HEK293T (cell line): ENCODE data around the gene HOXD9.

Experiments
- CTCF ChIA-PET: fragments of 350-600 bp; formaldehyde crosslinking; extraction: SDS; loops from one replicate; lab custom pipeline; 2021; ENCODE audit warnings: antibody characterized with exemption, inconsistent platforms; lab: Yijun Ruan, JAX
- POLR2A ChIA-PET: fragments of 350-600 bp; formaldehyde crosslinking; extraction: SDS; loops from one replicate; lab custom pipeline; 2020; ENCODE audit warnings: antibody characterized with exemption, inconsistent platforms; lab: Yijun Ruan, JAX
- DNase-seq: peaks from one replicate; pipeline ENCODE4 v3.0.0; 2012; ENCODE audit warnings: mixed read lengths; ENCODE audit errors: extremely low spot score
- ARNT ChIP-seq: fragments of 450-650 bp; IDR thresholded peaks from 2 replicates; pipeline ENCODE4 v1.6.1; 2017; ENCODE audit warnings: mild to moderate bottlenecking
- BHLHE40 ChIP-seq: fragments of 450-650 bp; IDR thresholded peaks from 2 replicates; pipeline ENCODE4 v1.6.1; 2016; ENCODE audit warnings: mild to moderate bottlenecking, moderate library complexity, borderline replicate concordance
- CTBP1 ChIP-seq: fragments of 450-650 bp; IDR thresholded peaks from 2 replicates; pipeline ENCODE4 v1.6.1; 2016; ENCODE audit warnings: borderline replicate concordance
- ELF4 ChIP-seq: fragments of 450-650 bp; IDR thresholded peaks from 2 replicates; pipeline ENCODE4 v1.6.1; 2017; ENCODE audit warnings: antibody characterized with exemption
- FOXA1 ChIP-seq: fragments of 450-650 bp; IDR thresholded peaks from 2 replicates; pipeline ENCODE4 v1.6.1; 2016; ENCODE audit warnings: mild to moderate bottlenecking
- FOXK2 ChIP-seq: fragments of 450-650 bp; IDR thresholded peaks from 2 replicates; pipeline ENCODE4 v1.6.1; 2016; ENCODE audit warnings: mild to moderate bottlenecking
- FOXM1 ChIP-seq: fragments of 450-650 bp; IDR thresholded peaks from 2 replicates; pipeline ENCODE4 v1.6.1; 2017; ENCODE audit warnings: mild to moderate bottlenecking, borderline replicate concordance
- HDGF ChIP-seq: fragments of 450-650 bp; IDR thresholded peaks from 2 replicates; pipeline ENCODE4 v1.6.1; 2017; ENCODE audit warnings: antibody characterized with exemption, borderline replicate concordance
- L3MBTL2 ChIP-seq: fragments of 450-650 bp; conservative IDR thresholded peaks from 2 replicates; pipeline ENCODE4 v1.6.1; 2016; ENCODE audit warnings: mild to moderate bottlenecking
- LEF1 ChIP-seq: fragments of 450-650 bp; IDR thresholded peaks from 2 replicates; pipeline ENCODE4 v1.6.1; 2017; ENCODE audit warnings: mild to moderate bottlenecking, borderline replicate concordance
- NFRKB ChIP-seq: fragments of 450-650 bp; IDR thresholded peaks from 2 replicates; pipeline ENCODE4 v1.6.1; 2016; ENCODE audit warnings: mild to moderate bottlenecking, moderate library complexity
- PKNOX1 ChIP-seq: fragments of 450-650 bp; IDR thresholded peaks from 2 replicates; pipeline ENCODE4 v1.6.1; 2016
- SP1 ChIP-seq: fragments of 450-650 bp; IDR thresholded peaks from 2 replicates; pipeline ENCODE4 v1.6.1; 2017
- SUZ12 ChIP-seq: fragments of 450-650 bp; IDR thresholded peaks from 2 replicates; pipeline ENCODE4 v1.6.1; 2016; ENCODE audit warnings: mild to moderate bottlenecking
- TARDBP ChIP-seq: fragments of 450-650 bp; IDR thresholded peaks from 2 replicates; pipeline ENCODE4 v1.6.1; 2016
- ZNF384 ChIP-seq: fragments of 450-650 bp; IDR thresholded peaks from 2 replicates; pipeline ENCODE4 v1.6.1; 2016

Gene HOXD9

DNA sequence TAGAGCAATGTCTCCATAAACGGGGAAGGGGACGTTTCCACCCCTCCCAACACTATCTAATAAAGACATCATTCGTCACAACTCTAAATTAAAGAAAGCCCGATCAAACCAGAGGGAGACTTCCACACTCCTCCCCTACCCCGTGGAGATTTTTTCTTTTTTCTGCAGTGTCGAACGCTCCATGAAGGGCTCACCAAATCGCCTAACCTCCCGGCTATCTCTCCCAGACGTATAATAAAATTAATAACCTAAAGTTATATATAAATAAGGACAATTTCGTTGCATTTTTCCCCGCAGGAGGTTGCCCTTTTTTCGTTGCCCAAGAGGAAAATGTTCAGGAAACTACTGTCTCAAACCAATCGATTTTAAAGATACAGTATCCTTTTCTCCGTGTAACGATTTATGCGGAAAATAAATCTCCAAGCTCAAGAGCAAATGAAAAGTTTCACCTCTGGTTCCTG lies 41.1 kb upstream of the HOXD9 start:
- ChIA-PET POLR2A (interaction anchor here (2.8 kb wide), 1 partner anchor 15 kb away, joined by 11 read pairs; no protein-coding TSS in a partner anchor), CTCF (interaction anchor here (1.1 to 1.4 kb wide), 2 partner anchors 18 to 391 kb away, joined by 4 to 7 read pairs; no protein-coding TSS in a partner anchor)
- DNase-seq, result no peak
- TF ChIP-seq ARNT (no peak), FOXA1 (no peak), FOXM1 (no peak), PKNOX1 (no peak), LEF1 (no peak), BHLHE40 (no peak), SUZ12 (no peak), ELF4 (no peak), SP1 (no peak), TARDBP (no peak), ZNF384 (no peak)

GRCh38 chr2:176081837-176082524 lies 40.5 kb upstream of the HOXD9 start:
- CTCF ChIA-PET, result no interaction called here
- POLR2A ChIA-PET, result no interaction called here
- TF ChIP-seq LEF1, result no peak
- TF ChIP-seq TARDBP, result no peak
- TF ChIP-seq FOXK2, result no peak
- no peak for TF ChIP-seq SP1
- TF ChIP-seq CTBP1, result no peak
- TF ChIP-seq ELF4, result no peak
- TF ChIP-seq ARNT, result no peak
- TF ChIP-seq SUZ12, result no peak
- no peak for TF ChIP-seq BHLHE40
- no peak for TF ChIP-seq FOXA1
- no peak for TF ChIP-seq L3MBTL2

GRCh38 chr2:176082525-176082823 lies 40.0 kb upstream of the HOXD9 start:
- ChIA-PET POLR2A (no interaction called here), CTCF (no interaction called here)
- no peak for DNase-seq
- TF ChIP-seq L3MBTL2 (no peak), PKNOX1 (no peak)

More at GRCh38 chr2:176081837-176082524, 40.5 kb upstream of the HOXD9 start:
- no peak for DNase-seq

DNA sequence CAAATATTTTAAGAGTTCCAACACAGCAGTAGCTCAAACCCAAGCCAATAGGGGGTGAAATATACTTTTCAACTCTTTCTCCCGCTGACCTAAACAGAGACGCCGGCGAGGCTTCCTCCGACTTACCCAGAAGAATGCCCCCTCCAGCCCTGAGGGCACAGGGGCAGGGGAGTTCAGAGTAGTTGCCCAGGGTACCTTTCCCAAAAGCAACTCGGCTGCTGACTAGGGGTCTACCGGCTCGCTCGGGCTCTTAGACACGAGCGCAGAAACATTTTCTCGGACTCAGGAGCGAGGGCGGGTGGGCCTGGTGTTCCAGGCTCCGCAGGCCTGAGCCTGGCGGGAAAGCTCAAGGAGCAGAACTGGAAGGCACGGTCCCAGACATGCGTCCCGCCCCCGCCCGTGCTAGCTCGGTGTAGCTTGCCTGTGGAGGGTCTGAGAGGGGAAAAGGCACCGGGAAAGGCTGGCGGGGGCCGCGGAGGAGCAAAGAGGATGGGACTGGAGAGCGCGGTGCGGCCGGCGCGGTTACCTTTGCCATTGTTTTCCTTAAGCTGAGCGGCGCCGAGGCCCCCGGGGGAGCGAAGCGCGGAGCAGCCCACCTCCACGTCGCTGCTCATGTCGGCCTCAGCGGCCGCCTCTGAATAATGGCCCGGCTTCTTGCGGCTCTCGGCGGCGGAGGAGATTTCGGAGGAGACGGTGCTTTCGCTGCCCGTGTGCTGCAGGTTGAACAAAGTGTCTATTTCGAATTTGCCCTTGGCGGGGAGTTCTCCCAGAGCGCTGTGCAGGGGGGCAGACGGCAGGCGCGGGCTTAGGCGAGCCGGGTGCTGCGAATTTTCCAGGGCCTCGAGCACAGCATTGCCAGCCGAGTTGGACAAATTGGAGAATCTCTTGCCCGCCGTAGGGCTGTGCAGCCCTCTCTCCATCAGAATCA lies 39.4 kb upstream of the HOXD9 start:
- ChIA-PET POLR2A (no interaction called here), CTCF (no interaction called here)
- TF ChIP-seq ZNF384 (no peak), ELF4 (no peak), CTBP1 (no peak), TARDBP (no peak), HDGF (no peak), PKNOX1 (no peak), FOXK2 (no peak), ARNT (no peak), SP1 (no peak), FOXM1 (no peak), NFRKB (no peak), FOXA1 (no peak), SUZ12 (no peak), BHLHE40 (no peak), L3MBTL2 (no peak), LEF1 (no peak)
- DNase-seq, result no peak

- ChIA-PET CTCF (no interaction called here), POLR2A (no interaction called here)
- no peak for DNase-seq
- TF ChIP-seq SUZ12 (no peak), L3MBTL2 (no peak), BHLHE40 (no peak), ARNT (no peak), FOXK2 (no peak), FOXA1 (no peak), LEF1 (no peak), NFRKB (no peak), FOXM1 (no peak), CTBP1 (no peak), HDGF (no peak), TARDBP (no peak), ELF4 (no peak), PKNOX1 (no peak), SP1 (no peak), ZNF384 (no peak)
Observed at GRCh38 chr2:176083796-176084261, 38.7 kb upstream of the HOXD9 start, which contains the start of gene EVX2. Gene EVX2, minus strand, starts transcription at chr2:176083962. Its CDS starts 186 bp downstream, at chr2:176083776.
